NCI-H146 (cell line): ENCODE results near the gene ME3.

Source experiments
- DNase-seq: peaks from one replicate; lab custom pipeline; 2025; lab: John Stamatoyannopoulos, UW

Gene ME3

GRCh38 chr11:86514453-86514852, 158.0 kb downstream of the ME3 start:
- no peak for DNase-seq

GRCh38 chr11:86513746-86514373, 158.6 kb downstream of the ME3 start:
- DNase-seq = no peak

DNA sequence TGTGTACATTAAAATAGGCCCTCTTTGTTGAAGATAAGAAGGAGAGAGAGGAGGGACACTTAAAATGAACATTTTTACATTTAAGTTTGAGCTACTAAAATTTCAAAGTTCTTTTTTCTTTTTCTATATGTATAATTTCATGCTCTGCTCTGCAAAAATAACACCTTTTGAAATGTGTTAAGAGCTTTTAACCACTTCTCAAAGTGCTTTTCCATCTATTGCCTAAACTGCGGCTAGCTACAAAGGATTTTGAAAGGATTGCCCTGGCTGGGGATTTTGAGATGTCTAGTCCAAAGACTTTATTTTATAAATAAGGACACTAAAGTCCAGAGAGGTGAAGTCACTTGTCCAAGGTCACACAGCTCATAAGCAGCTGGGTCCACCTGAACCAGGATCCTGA, 159.3 kb downstream of the ME3 start:
- DNase-seq = no peak

DNA sequence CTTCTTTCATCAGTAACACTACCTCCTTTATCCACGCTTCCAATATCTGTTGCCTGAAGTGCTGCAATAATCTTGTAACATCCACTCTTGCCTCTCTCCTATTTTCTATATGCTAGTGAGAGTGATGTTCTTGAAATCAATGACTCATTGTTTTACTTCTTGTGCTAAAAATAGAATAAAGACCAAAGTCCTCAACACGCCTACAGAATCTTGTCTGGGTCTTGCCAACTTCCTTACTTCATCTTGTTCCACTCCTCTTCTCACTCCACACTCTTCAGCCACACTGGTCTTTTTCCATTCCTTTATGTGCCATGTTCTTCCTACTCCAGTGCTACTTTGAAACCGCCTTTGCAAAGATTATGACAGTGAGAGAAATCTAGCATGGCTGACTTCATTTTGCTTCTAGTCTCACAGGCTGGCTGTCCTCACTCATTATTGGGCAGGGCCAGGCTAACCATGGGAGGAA, 161.3 kb downstream of the ME3 start:
- DNase-seq = no peak

DNA sequence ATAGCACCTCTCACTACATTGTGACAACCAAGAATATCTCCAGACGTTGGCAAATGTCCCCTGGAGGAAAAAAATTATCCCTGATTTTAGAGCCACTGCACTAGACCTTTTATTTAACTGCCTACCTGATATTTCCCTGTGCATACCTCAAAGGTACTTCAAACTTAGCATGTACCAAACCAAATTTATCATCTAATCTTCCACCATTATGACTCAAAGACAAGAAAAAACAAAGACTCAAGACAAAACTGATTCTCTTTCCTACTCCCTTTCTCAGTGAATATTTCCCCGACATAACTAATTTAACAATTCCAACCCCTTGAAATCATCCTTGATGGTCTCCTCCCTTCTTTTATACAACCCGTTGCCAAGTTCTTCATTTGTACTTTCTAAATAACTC, 161.7 kb downstream of the ME3 start:
- no peak for DNase-seq

DNA sequence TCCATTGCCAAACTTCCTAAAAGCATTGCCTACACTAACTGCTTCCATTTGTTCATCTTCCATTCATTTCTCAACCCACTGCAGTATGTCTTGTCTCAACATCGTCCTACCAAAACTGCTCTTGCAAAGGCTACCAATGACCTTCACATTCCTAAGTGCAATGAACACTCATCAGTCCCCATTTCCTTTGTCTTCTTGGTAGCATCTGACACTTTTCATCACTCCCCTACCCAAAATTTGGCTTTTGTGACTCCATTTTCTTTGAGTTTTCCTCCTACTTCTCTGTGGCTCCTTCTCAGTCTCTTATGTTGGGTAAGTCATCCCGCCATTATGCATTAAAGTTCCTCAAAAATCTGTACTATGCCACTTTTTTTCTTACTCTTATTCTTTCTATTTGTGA, 162.3 kb downstream of the ME3 start:
- DNase-seq = no peak

DNA sequence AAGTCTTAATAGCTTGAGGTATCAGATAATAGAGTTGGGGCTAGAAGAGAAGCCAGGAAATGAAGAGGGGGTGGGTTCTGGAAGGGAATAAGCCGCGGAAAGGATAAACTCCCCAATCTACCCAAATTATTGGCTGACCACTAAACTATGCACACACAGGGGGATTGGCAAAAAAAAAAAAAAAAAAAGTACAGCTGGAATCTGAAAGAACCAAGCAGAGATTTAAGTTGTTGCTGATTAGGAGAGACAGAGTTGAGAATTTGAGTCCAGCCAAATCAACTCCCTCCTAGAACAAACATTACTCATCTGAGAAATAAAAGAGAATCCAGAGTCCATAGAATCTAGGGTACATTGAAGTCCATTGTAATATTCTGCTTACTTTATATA, 162.8 kb downstream of the ME3 start:
- no peak for DNase-seq

GRCh38 chr11:86508604-86509587, 163.5 kb downstream of the ME3 start:
- DNase-seq = no peak

DNA sequence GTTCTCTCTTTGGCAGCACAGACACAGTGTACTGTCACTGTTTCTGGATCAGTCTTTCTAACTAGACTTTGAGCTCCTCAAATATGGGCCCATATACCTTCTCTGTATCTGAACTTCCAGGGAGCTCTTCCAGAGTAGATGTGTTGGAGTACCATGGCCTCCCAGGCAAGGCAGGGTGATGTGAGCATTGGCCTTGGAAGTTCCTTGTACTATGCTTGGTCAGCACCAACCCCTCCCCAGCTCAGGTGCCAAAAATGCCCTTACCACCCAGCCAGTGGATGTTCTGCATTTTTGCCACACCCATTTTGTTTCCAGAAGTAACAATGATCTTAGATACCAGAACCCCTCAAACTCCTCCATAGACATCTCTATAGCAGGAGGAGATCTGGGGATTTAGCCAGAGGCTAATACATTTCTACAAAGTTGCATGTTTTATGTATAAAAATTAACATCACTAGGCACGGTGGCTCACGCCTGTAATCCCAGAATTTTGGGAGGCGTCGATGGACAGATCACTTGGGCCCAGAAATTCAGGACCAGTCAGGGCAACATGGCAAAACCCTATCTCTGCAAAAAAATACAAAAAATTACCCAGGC, 165.1 kb downstream of the ME3 start:
- no peak for DNase-seq

- no peak for DNase-seq
These were observed 166.2 kb downstream of the ME3 start for GRCh38 chr11:86506235-86506634.

DNA sequence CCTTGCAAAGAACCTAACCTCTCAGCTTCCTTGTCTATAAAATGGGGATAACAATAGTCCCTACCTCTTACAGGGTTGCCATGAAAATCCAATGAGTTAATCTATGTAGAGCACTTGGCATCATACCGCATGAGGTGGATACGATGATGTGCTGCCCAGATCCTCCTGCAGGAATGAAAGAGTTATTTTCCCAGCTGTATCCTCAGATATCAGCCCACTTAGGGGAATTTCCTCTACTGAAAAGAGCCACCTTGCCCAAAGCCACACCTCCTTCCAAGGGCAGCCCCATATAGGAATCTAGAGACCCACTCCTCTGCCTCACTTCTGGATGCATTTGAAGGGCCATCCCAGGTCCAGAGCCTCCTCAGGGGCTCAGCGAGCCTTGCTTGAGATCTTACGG, 169.3 kb downstream of the ME3 start:
- no peak for DNase-seq

GRCh38 chr11:86502137-86502642, 170.2 kb downstream of the ME3 start:
- no peak for DNase-seq

DNA sequence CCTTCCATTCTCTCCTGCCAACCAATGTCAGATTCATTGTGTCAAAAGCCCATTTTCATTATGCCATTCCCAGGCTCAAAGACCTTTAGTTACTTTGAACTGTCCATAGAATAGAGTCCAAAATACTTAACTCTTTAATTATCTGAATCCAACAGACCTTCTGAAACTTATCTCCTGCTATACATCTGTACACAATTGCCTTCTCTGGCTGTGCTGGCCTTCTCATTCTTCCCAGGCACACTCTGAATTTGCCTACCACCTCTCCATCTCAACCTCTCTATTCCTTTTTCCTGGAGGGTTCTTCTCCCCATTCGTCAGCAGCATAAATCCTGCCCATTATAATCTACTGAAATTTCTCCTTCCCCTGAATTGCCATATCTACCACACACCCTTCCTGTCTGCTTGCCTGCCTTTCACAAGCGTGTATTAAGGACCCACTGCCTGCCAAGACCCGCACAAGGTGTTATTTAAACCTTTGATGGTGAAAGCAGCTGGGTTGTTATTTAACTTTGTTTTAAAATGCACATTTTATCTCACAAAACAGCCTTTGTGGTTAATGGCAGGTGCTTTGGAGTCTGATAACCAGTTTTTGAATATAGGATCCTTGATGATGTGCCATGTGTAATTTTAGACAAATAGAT, 171.8 kb downstream of the ME3 start:
- no peak for DNase-seq

DNA sequence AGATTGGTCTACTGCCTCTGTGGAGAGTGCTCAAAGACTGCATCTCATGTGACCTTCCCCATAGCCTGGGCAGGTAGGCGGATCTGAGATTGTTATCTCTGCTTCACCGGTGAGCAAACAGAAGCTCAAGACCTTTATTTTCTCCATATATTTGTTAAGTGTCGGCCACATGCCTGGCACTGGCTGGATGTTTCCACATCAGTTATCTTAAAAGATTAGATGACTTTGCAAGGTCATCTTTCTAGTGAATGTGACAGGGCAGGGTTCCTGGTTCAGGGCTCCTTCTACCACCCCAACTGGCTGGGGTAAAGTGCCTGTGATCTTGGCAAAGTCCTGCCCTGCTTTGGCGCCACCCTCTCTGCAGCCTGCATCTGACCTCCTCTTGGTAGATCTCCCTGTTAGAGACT, 172.7 kb downstream of the ME3 start:
- DNase-seq = no peak

GRCh38 chr11:86497836-86498235, 174.6 kb downstream of the ME3 start:
- no peak for DNase-seq

GRCh38 chr11:86497310-86497709, 175.1 kb downstream of the ME3 start:
- DNase-seq = no peak

DNA sequence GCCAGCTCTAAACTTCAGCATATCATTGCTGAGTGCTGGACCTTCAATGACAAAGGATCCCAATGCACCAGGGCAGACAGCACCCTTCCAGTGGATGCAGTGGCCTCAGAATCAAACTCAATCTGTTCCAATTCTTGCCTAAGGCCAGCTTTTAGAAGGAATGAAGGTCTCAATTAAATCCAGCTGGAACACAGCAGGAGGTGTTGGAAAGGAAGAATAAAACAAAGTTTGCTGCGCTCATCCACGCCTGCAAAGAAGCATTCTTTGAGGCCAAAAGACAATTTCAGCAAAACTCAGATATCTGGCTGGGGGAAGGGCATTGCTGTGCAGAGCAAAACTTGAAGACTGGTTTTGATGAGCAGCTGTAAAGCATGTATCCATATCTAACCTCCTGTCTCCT, 177.1 kb downstream of the ME3 start:
- DNase-seq = no peak

DNA sequence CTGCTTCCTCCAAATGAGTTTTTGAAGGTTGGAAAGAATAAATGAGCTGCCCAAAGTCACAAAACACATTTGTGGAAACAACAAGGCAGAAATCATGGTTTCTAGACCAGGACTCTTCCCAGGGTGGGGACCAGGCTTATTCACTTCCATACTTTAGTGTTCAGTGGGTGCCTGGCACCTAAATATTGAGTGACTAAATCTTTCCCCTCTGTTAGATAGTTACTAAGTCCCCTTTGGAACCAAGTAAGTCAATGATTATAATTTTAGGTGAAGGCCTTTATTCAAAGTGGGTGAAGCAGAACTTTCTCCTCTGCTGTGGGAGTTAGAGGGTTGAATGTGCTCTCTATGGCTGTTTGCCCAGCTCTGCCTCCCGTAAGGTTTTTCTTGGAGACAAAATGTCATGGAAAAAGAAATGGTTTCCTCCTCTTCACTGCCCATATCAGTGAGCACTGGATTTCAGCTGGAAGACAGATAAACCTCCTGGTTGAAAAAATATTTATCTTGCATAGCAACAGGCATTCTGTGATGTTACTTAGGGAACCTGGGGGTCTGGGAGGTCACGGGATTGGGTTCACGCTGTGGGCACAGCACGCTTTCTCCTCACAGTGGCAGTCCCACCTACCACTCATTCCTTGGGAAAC, 179.9 kb downstream of the ME3 start:
- no peak for DNase-seq

- no peak for DNase-seq
These were observed 181.4 kb downstream of the ME3 start for GRCh38 chr11:86491027-86491426.

- no peak for DNase-seq
These were observed 181.8 kb downstream of the ME3 start for GRCh38 chr11:86490582-86490981.

DNA sequence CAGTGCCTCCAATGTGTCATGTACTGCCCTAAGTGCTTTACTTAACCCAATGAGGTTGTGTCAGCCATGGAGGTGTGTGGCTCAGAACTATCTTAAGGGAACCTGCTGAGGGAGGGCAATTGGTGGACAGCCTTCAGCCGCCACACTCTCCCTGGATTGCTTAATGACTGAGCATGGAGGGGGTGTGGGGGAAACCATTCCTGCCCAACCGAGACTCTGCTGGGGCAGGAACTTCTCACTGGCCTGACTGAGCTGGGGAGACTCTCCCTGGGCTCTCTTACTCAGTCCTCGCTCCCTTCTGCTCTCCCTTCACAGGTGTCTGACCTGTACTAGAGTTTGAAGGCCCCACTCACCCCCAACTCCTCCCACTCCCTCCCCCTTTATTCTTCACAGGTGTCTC, 183.0 kb downstream of the ME3 start:
- DNase-seq = no peak

DNA sequence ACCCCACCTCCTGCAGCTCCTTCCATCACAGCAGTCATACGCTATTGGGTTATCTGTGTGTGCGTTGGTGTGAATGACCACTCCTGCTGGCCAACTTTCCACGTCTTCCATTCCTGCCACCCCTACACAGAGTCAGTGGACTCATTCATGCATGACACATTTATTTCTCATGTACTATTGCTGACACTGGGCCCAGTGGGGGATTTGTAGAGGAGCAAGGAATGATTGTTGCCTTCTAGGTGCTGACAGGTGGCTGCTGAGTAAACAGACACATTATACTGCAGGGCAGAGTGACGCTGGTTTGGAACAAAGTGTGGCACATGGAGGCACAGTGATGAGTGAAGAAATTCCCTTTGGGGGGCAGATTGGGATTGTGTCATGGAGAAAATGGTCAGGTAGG, 183.9 kb downstream of the ME3 start:
- peak; percentile 73 for DNase-seq
